ENCODE data around the gene DOCK6. TPM values are rescaled to one million over a fixed set of nuclear protein-coding genes. Genes with fewer than 3 reads are reported as not detected.
A peak's percentile ranks its signal among the peaks of the same experiment; 100 is the strongest.

The DOCK6 gene
- total RNA-seq, 1 experiment from 2014 or later = 57.9 TPM

DNA sequence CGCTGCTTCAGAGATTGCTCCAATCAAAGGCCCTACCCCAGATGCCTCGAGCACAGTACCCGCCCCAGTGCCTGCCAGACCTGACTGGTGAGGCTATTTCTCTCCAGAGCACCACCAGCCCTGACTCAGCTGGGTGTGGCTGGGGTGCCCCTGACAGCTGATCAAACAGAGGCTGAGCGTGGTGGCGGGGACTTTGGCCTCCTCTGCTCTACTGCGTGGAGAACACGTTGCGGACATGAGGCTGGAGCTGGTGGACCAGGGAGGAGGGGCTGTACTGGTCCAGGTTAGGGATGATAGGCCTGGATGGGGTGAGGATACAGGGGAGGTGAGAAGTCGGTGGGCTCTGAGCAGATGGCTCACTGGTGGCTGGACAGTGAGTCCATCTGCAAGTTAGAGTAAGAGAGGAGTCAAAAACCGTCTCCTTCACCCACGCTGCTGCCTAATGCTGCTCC is 3.5 kb upstream of the DOCK6 start:
- no peak overlapping the region for H2BK12ac ChIP-seq (ENCODE audit: insufficient read length, low read depth, low read length)
- no CpG with 5 or more reads among the region's 11 CpGs for WGBS (ENCODE audit: extremely low coverage, insufficient read length, low lambda C conversion rate)

More for the DNA sequence above, 3.5 kb upstream of the DOCK6 start:
- Histone ChIP-seq H4K20me1 (ENCODE audit: control insufficient read depth, insufficient read depth, insufficient read length) (no peaks in the 10 kb centered on the region), H3K9ac (ENCODE audit: extremely low read depth, insufficient read length, low read length) (no peak overlapping the region), H2BK15ac (ENCODE audit: low read depth, low read length) (no peak overlapping the region), H3K79me2 (ENCODE audit: insufficient read depth, low read length) (no peaks in the 10 kb centered on the region), H2BK120ac (ENCODE audit: low read depth, low read length, poor library complexity, severe bottlenecking) (no peak overlapping the region), H3K79me1 (ENCODE audit: insufficient read depth, low read depth, low read length, poor library complexity, severe bottlenecking) (no peaks in the 10 kb centered on the region), H2AFZ (ENCODE audit: low read length) (no peak overlapping the region), H3K18ac (ENCODE audit: insufficient read length, low read depth, low read length) (no peak overlapping the region), H4K91ac (ENCODE audit: insufficient read length, low read depth, low read length) (no peak overlapping the region), H4K8ac (replicated peaks; ENCODE audit: insufficient read length, low read depth, low read length) (no peak overlapping the region), H3K4me2 (ENCODE audit: insufficient read depth, insufficient read length, low read length) (no peak overlapping the region), H2AK5ac (ENCODE audit: insufficient read length, low read length) (no peak overlapping the region), H4K5ac (ENCODE audit: insufficient read length, low read depth, low read length) (no peak overlapping the region), H3K23me2 (ENCODE audit: insufficient read length, low read depth, low read length, poor library complexity, severe bottlenecking) (peaks cover 9% of the 10 kb centered on the region), H2BK20ac (ENCODE audit: low read depth, low read length, poor library complexity, severe bottlenecking) (no peak overlapping the region), H3K4me1 (ENCODE audit: insufficient read depth, low read length) (no peaks in the 10 kb centered on the region), H3K56ac (ENCODE audit: insufficient read length, low read depth, low read length) (no peak overlapping the region), H3K14ac (ENCODE audit: insufficient read depth, low read length) (no peak overlapping the region), H3T11ph (ENCODE audit: low read length) (no peak overlapping the region), H3K23ac (ENCODE audit: insufficient read length, low read depth, low read length) (no peak overlapping the region), H3K4ac (ENCODE audit: low read depth, low read length) (no peak overlapping the region), H3K27me3 (ENCODE audit: insufficient read depth, low read length) (no peaks in the 10 kb centered on the region), H2BK5ac (ENCODE audit: insufficient read length, low read length) (no peak overlapping the region), H3K27ac (ENCODE audit: insufficient read length, low read depth, low read length) (no peak overlapping the region), H3K9me3 (ENCODE audit: control insufficient read depth, low read depth, low read length) (no peaks in the 10 kb centered on the region)
- H3K4me1 Mint-ChIP-seq = peaks cover 12 to 22% of the 10 kb centered on the region in 2 experiments
- TF ChIP-seq, protein P1, sequence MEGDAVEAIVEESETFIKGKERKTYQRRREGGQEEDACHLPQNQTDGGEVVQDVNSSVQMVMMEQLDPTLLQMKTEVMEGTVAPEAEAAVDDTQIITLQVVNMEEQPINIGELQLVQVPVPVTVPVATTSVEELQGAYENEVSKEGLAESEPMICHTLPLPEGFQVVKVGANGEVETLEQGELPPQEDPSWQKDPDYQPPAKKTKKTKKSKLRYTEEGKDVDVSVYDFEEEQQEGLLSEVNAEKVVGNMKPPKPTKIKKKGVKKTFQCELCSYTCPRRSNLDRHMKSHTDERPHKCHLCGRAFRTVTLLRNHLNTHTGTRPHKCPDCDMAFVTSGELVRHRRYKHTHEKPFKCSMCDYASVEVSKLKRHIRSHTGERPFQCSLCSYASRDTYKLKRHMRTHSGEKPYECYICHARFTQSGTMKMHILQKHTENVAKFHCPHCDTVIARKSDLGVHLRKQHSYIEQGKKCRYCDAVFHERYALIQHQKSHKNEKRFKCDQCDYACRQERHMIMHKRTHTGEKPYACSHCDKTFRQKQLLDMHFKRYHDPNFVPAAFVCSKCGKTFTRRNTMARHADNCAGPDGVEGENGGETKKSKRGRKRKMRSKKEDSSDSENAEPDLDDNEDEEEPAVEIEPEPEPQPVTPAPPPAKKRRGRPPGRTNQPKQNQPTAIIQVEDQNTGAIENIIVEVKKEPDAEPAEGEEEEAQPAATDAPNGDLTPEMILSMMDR (conservative IDR thresholded peaks at IDR 0.05) = no peak
- peak overlapping the region in 1 of 3 experiments; percentile 22; a peak in 1 of 7 replicates for H3K27ac Mint-ChIP-seq
- H3K4me3 Mint-ChIP-seq = no peak overlapping the region
- peaks cover 2% of the 10 kb centered on the region; the same call in 1 of the 2 replicates for H3K27me3 Mint-ChIP-seq (ENCODE audit: low read depth)
- no peak for DNase-seq
- H3K36me3 Mint-ChIP-seq (ENCODE audit: insufficient read depth in 1 of 3, low read depth in 3 of 3) = no peaks in the 10 kb centered on the region; a peak in 1 of 7 replicates
- H3K9me3 Mint-ChIP-seq = no peaks in the 10 kb centered on the region

All from H9 (cell line).